HCT116 (cell line): Measurements from ENCODE around the gene ALDH4A1. TPM values are rescaled to one million over a fixed set of nuclear protein-coding genes. Genes with fewer than 3 reads are reported as not detected.

Source experiments
- ATAC-seq: fragments of 200-7000 bp; cut with Tn5 transposase; 2 replicates; pipeline ENCODE4 v1.9.1; 2020; ENCODE audit warnings: mild to moderate bottlenecking, moderate library complexity
- BruUV-seq: library from RNA; stranded (reverse); fragments of 400-500 nt; replicated peaks from 2 replicates; lab custom pipeline; 2021; lab: Mats Ljungman, UMichigan
- CTCF ChIA-PET: fragments of 300-600 bp; sonication (Branson Sonifier 250); formaldehyde crosslinking; loops from one replicate; lab custom pipeline; 2021; ENCODE audit warnings: antibody characterized with exemption; lab: Charles Lee
- POLR2A ChIA-PET: fragments of 300-600, 350-600 bp; sonication (Branson Sonifier 250); formaldehyde crosslinking; loops from one replicate; lab custom pipeline; 2021; ENCODE audit warnings: antibody characterized with exemption; lab: Charles Lee
- RAD21 ChIA-PET, 2 experiments: fragments of 300-600 bp; sonication (Branson Sonifier 250); formaldehyde crosslinking; loops; one replicate each; lab custom pipeline; 2023; ENCODE audit warnings: low total read pairs in 2 of 2; ENCODE audit not compliant: uncharacterized antibody in 2 of 2, unreplicated experiment in 2 of 2, low non-redundant PET in 1 of 2; lab: Charles Lee
- DNase-seq: peaks from one replicate; pipeline ENCODE4 v3.0.0-alpha.2; 2010; ENCODE audit warnings: low read depth, low spot score
- H2AFZ ChIP-seq: fragments of 200-600 bp; shearing (Covaris generic), sonication (generic); 2 replicates; pipeline ENCODE4 v1.6.1; 2017; ENCODE audit warnings: low read depth, mixed run types, mixed read lengths, antibody characterized with exemption, low read length; ENCODE audit not compliant: poor library complexity, severe bottlenecking
- H3K27ac ChIP-seq: 2 replicates; pipeline ENCODE4 v1.5.1; 2012; ENCODE audit warnings: low read depth, low read length
- H3K27me3 ChIP-seq: fragments of 200-600 bp; sonication (generic); 2 replicates; pipeline ENCODE4 v1.6.1; 2016; ENCODE audit warnings: mixed run types, low read length, mixed read lengths; ENCODE audit not compliant: insufficient read depth
- H3K36me3 ChIP-seq, 2 experiments: fragments of 200-500 bp in 1 of 2; fragments of 200-600 bp in 1 of 2; sonication (Bioruptor generic) in 1 of 2; sonication (generic) in 1 of 2; 2 replicates each; pipeline versions ENCODE4 v1.5.1 to v1.6.1; 2014 to 2016; ENCODE audit warnings: low read length in 2 of 2, inconsistent platforms in 1 of 2, mixed read lengths in 1 of 2, mixed run types in 1 of 2; ENCODE audit not compliant: insufficient read depth in 2 of 2, control insufficient read depth in 1 of 2
- H3K4me1 ChIP-seq, 2 experiments: fragments of 200-600 bp in 1 of 2; sonication (generic) in 1 of 2; 2 replicates each; pipeline versions ENCODE4 v1.5.1 to v1.6.1; 2012 to 2017; ENCODE audit warnings: low read length in 2 of 2, inconsistent platforms in 1 of 2, mild to moderate bottlenecking in 1 of 2, mixed read lengths in 1 of 2, mixed run types in 1 of 2, moderate library complexity in 1 of 2; ENCODE audit not compliant: insufficient read depth in 2 of 2, control insufficient read depth in 1 of 2
- H3K4me2 ChIP-seq: fragments of 200-600 bp; sonication (generic); 2 replicates; pipeline ENCODE4 v1.6.1; 2017; ENCODE audit warnings: mixed run types, low read length, mixed read lengths
- H3K4me3 ChIP-seq, 2 experiments: fragments of 200-600 bp in 1 of 2; sonication (generic) in 1 of 2; replicated peaks in 1 of 2; 2 replicates each; pipeline ENCODE4 v1.5.1; 2011 to 2016; ENCODE audit warnings: low read length in 2 of 2, control low read depth in 1 of 2, low read depth in 1 of 2, mild to moderate bottlenecking in 1 of 2, mixed read lengths in 1 of 2, mixed run types in 1 of 2
- H3K79me2 ChIP-seq: fragments of 200-600 bp; sonication (generic); 2 replicates; pipeline ENCODE4 v1.6.1; 2017; ENCODE audit warnings: mild to moderate bottlenecking, mixed run types, low read length, moderate library complexity, mixed read lengths; ENCODE audit not compliant: insufficient read depth
- H3K9ac ChIP-seq: fragments of 200-600 bp; sonication (generic); 2 replicates; pipeline ENCODE4 v1.6.1; 2016; ENCODE audit warnings: low read length, mixed read lengths
- H3K9me2 ChIP-seq: fragments of 200-600 bp; sonication (generic), shearing (Covaris generic); 2 replicates; pipeline ENCODE4 v1.6.1; 2017; ENCODE audit warnings: mixed run types, mild to moderate bottlenecking, moderate library complexity; ENCODE audit not compliant: insufficient read depth
- H3K9me3 ChIP-seq, 2 experiments: fragments of 200-500 bp in 1 of 2; fragments of 200-600 bp in 1 of 2; sonication (Bioruptor generic) in 1 of 2; sonication (generic) in 1 of 2; 2 replicates each; pipeline ENCODE4 v1.6.1; 2014 to 2017; ENCODE audit warnings: low read length in 2 of 2, mixed read lengths in 2 of 2, inconsistent platforms in 1 of 2, low read depth in 1 of 2, mild to moderate bottlenecking in 1 of 2, mixed run types in 1 of 2, moderate library complexity in 1 of 2; ENCODE audit not compliant: control insufficient read depth in 1 of 2, insufficient read depth in 1 of 2
- H4K20me1 ChIP-seq: fragments of 200-600 bp; sonication (generic), shearing (Covaris generic); 2 replicates; pipeline ENCODE4 v1.6.1; 2017; ENCODE audit warnings: mixed run types, mild to moderate bottlenecking, moderate library complexity; ENCODE audit not compliant: insufficient read depth
- CEBPB ChIP-seq: IDR thresholded peaks from 2 replicates; pipeline ENCODE4 v1.6.1; 2012; ENCODE audit warnings: low read depth
- ELF1 ChIP-seq: IDR thresholded peaks from 2 replicates; pipeline ENCODE4 v1.6.1; 2012; ENCODE audit warnings: low read depth, borderline replicate concordance
- EZH2 ChIP-seq: fragments of 200-600 bp; sonication (generic); IDR thresholded peaks from 2 replicates; pipeline ENCODE4 v1.6.1; 2017; ENCODE audit warnings: antibody characterized with exemption, mixed run types
- EZH2phosphoT487 ChIP-seq: fragments of 200-600 bp; IDR thresholded peaks from 2 replicates; pipeline ENCODE4 v1.6.1; 2018; ENCODE audit warnings: antibody characterized with exemption, borderline replicate concordance
- YY1 ChIP-seq: IDR thresholded peaks from 2 replicates; pipeline ENCODE4 v1.6.1; 2011; ENCODE audit warnings: low read length, low read depth, moderate library complexity, mild to moderate bottlenecking; ENCODE audit not compliant: insufficient replicate concordance; ENCODE audit errors: extremely low read depth
- intact Hi-C: fragments of 100-400 bp; cut with micrococcal nuclease; formaldehyde crosslinking; loops from 2 replicates; pipeline ENCODE4 v1.10.0; 2022
- total RNA-seq: library from RNA; stranded (reverse); gene quantifications from one replicate; pipeline ENCODE4 v1.2.1, GENCODE V29; 2021; ENCODE audit not compliant: unreplicated experiment
- TF ChIP-seq, protein P1 (sequence below): IDR thresholded peaks from 2 replicates; pipeline ENCODE4 v1.6.1; 2012

The ALDH4A1 gene
- total RNA-seq, 1 experiment from 2014 or later = 12.6 TPM

GRCh38 chr1:18854331-18855025, 47.9 kb downstream of the ALDH4A1 start:
- H3K9ac ChIP-seq = no peak overlapping the region
- TF ChIP-seq, protein P1, sequence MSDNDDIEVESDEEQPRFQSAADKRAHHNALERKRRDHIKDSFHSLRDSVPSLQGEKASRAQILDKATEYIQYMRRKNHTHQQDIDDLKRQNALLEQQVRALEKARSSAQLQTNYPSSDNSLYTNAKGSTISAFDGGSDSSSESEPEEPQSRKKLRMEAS = no peak
- TF ChIP-seq ELF1 = no peak
- TF ChIP-seq EZH2phosphoT487 = no peak
- TF ChIP-seq CEBPB = no peak
- no peak for TF ChIP-seq YY1
- no peak for TF ChIP-seq EZH2
- TF ChIP-seq, all 23 proteins: peak for 0
- no peak overlapping the region for H3K4me3 ChIP-seq
- H3K4me1 ChIP-seq = no peaks in the 10 kb centered on the region
- no peaks in the 10 kb centered on the region for H3K36me3 ChIP-seq
- H3K9me2 ChIP-seq = no peaks in the 10 kb centered on the region
- RAD21 ChIA-PET = no interaction called here
- DNase-seq = no peak
- no peaks in the 10 kb centered on the region for H3K79me2 ChIP-seq
- no peaks in the 10 kb centered on the region for H3K9me3 ChIP-seq
- H3K27me3 ChIP-seq = peaks cover 16% of the 10 kb centered on the region
- POLR2A ChIA-PET = no interaction called here
- no peak overlapping the region for H3K27ac ChIP-seq
- no peak overlapping the region for H3K4me2 ChIP-seq
- BruUV-seq = no TSS peak
- no peak overlapping the region for H2AFZ ChIP-seq
- ATAC-seq = no peak
- CTCF ChIA-PET = no interaction called here
- no peaks in the 10 kb centered on the region for H4K20me1 ChIP-seq
- intact Hi-C loops = no loop called here

DNA sequence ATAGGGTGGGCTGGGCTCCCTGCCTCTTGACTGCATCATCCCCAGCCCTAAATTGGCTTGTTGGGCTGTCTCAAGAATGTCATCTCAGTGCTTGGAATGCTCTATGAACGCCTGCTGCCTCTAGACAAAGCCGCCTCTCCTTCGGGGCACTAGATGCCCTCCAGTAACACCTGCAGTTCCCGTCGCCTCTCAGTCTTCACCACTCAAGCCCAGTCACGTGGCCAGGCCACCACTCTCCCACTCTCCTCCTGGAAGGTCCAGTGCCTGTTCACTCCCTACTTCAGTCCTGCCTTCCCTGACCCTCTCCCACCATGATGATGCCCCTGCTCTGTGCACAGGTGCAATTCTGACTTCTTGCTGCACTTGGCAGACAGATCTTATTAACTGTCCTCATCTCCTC, 49.9 kb downstream of the ALDH4A1 start:
- RAD21 ChIA-PET = no interaction called here
- Histone ChIP-seq H3K4me1 (no peaks in the 10 kb centered on the region), H4K20me1 (no peaks in the 10 kb centered on the region), H3K4me2 (no peak overlapping the region), H3K27ac (no peak overlapping the region), H3K4me3 (no peak overlapping the region), H3K9ac (no peak overlapping the region), H3K27me3 (peaks cover 16% of the 10 kb centered on the region), H3K9me3 (no peaks in the 10 kb centered on the region), H2AFZ (no peak overlapping the region)
- CTCF ChIA-PET = no interaction called here
- intact Hi-C loops = no loop called here
- no TSS peak for BruUV-seq
- ATAC-seq = no peak
- POLR2A ChIA-PET = no interaction called here
- DNase-seq = no peak
- no peak for TF ChIP-seq YY1
- TF ChIP-seq, protein P1 = no peak
- TF ChIP-seq, all 23 proteins: peak for 0
- Histone ChIP-seq H3K79me2 (no peaks in the 10 kb centered on the region), H3K36me3 (no peaks in the 10 kb centered on the region), H3K9me2 (no peaks in the 10 kb centered on the region)
